HFF-Myc (cell line): Measurements from ENCODE around the gene CADM1.

Source experiments
- DNase-seq: peaks from one replicate; pipeline ENCODE4 v3.0.0-alpha.2; 2011; ENCODE audit warnings: low read depth; ENCODE audit errors: extremely low read depth
- H3K4me3 ChIP-seq: replicated peaks from 2 replicates; pipeline ENCODE4 v1.5.1; 2011; ENCODE audit warnings: low read depth, mild to moderate bottlenecking, control low read depth, low read length
- CTCF ChIP-seq: IDR thresholded peaks from 2 replicates; pipeline ENCODE4 v1.5.1; 2012; ENCODE audit warnings: mild to moderate bottlenecking, low read depth, low read length, control low read depth; ENCODE audit errors: missing control alignments

The CADM1 gene

DNA sequence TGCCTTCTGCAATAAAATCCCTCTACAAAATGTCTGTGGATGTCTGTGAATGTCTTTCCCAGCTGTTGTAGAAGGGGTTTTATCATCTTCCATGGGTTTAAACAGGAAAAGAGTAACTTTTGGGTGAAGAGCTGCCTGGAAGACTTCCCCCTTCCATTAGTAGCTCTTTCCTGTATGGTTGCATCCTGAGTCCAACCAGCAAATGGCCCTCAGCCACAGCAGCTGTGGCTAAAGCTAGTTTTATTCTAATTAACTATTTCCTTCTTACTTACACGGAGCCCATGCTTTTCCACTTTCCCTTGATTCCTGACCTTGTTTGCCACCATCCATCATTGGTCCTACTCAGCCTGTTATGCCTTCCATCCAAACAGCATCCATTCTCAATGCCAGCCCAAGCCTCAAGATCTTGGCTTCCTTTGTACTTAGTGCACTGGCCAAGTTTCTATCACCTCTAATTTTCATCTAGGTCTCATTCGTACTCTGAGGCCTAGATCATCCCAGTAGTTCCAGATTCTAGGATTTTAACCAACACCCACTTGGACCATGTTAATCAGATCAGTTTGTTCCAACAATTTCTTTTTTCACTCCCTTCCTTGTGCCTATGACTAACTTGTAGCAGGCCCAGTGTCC lies 41.5 kb upstream of the CADM1 start:
- H3K4me3 ChIP-seq, result no peak overlapping the region
- no peak for TF ChIP-seq CTCF
- DNase-seq, result no peak

GRCh38 chr11:115544422-115544948 lies 40.3 kb upstream of the CADM1 start:
- no peak for TF ChIP-seq CTCF
- DNase-seq, result no peak
- no peak overlapping the region for H3K4me3 ChIP-seq

DNA sequence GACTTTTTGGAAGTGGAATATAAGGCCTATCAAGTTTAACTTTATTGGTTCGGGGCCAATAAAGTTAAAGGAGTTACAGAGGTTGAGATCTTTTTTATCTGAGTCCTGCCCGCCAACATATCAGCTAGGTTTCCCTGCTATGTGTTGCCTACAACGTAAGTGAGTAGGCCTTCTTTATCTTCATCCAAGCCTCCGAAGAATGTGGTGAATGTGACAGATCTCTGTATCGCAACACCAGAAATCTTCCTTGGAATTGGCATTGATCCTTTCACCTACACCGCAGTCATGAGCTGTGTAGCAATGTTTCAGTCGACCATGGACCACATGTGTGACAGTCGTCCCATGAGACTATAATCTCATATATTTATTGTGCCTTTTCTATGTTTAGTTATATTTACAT lies 37.3 kb upstream of the CADM1 start:
- H3K4me3 ChIP-seq, result no peak overlapping the region
- DNase-seq, result no peak
- no peak for TF ChIP-seq CTCF

DNA sequence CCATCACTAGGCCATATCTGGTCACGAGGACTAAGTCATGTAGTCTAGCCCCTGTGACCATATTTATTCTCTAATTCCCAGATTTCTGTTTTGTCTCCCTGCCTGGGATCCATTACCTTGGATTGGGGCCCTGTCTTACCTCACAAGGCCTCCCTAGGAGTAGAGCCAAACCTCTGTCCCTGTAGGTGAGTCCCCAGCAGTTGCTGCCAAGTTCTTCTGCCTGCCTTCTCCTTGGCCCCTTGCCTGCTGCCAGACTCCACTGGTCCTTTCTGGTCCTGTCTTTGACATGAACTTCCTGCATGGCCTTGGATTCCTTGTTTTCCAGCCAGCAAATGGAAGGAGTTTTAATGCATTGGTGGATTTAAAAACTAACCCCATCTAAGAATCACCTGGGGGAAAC lies 35.6 kb upstream of the CADM1 start:
- DNase-seq, result no peak
- no peak overlapping the region for H3K4me3 ChIP-seq
- TF ChIP-seq CTCF, result no peak

- DNase-seq, result no peak
- no peak overlapping the region for H3K4me3 ChIP-seq
Measured at GRCh38 chr11:115535781-115536180, 31.6 kb upstream of the CADM1 start.

DNA sequence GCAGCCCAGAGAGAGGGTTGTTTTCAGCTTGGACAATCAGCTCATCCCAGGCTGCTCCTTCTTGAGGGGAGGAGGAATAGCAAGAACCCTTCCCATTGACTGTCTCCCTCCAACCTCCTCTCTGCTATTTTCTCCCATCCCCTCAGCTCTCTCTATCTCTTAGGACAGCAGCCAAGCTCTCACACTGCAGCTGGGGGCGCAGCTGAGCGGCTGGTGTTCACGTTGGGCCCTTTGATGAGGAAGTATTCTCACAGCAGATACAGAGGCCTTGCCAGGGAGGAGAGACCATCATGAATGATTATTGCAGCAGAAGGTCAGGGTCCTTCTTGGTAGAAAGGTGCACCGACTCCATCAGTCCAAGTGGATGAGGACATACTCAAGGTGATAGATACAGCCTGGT lies 26.5 kb upstream of the CADM1 start:
- H3K4me3 ChIP-seq, result no peak overlapping the region
- DNase-seq, result no peak
- TF ChIP-seq CTCF, result no peak

More at GRCh38 chr11:115535781-115536180, 31.6 kb upstream of the CADM1 start:
- no peak for TF ChIP-seq CTCF

GRCh38 chr11:115528225-115528624 lies 24.0 kb upstream of the CADM1 start:
- H3K4me3 ChIP-seq, result no peak overlapping the region
- TF ChIP-seq CTCF, result no peak
- no peak for DNase-seq
